IPS DF 4.7 (cell line): ENCODE measurements around the gene FOXO3B.
"Not testable (repeated sequence)": the region's sequence is repeated elsewhere in the genome, so short reads cannot be mapped to it uniquely, and the experiment has no call there.

Experiments used
- DNase-seq: peaks from one replicate; pipeline ENCODE4 v3.0.0-alpha.2; 2013; ENCODE audit warnings: low spot score; ENCODE audit errors: extremely low read depth

Gene FOXO3B

DNA sequence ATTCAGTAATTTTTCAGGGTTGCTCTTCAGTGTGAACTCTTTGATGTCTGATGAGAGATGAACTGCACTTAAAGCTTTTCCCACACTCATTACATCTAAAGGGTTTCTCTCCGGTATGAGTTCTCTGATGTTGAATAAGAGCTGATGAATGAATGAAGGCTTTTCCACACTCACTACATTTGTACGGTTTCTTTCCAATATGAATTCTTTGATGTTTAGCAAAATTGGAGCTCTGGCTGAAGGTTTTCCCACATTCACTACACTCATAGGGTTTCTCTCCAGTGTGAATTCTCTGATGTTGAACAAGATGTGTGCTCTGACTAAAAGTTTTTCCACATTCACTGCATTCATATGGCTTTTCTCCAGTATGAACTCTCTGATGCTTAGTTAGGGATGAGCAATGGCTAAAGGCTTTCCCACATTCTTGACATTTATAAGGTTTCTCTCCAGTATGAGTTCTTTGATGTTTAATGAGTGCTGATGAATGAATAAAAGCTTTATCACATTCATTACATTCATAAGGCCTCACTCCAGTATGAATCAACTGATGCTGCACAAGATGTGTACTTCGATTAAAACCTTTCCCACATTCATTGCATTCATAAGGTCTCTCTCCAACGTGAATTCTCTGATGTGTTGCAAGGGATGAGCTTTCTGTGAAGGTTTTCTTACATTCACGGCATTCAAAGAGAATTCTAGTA, 20.0 kb downstream of the FOXO3B start:
- not testable (repeated sequence) for DNase-seq

DNA sequence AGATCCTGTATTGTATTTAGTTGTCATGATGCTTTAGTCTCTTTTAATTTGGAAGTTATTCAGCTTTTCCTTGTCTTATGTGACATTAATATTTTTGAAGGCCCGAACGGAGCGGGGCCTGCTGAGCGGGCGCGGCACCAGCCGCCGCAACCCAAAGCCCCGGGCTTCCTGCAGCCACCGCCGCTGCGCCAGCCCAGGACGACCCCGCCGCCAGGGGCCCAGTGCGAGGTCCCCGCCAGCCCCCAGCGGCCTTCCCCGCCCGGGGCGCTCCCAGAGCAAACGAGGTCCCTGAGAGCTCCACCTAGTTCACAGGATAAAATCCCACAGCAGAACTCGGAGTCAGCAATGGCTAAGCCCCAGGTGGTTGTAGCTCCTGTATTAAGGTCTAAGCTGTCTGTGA, 32.0 kb downstream of the FOXO3B start:
- DNase-seq = not testable (repeated sequence)

DNA sequence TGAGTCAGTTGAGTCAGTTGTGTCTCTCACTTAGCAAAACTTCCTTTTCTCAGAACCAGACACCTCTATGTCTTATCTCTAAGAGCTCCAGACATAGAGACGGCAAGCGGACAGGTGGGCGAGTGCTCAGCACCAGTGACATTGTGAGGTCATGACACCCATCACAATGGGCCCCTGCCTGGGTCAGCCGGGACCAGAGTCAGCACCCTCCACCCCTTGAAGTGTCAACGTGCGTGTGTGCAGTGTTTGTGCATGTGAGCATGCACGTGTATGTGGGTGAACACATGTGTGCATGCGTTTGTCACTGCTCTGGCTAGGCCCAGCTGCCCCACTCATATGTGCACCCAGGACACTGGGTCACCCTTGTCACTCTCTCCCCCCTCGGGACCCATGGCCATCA, 37.8 kb downstream of the FOXO3B start, which contains the start of gene TBC1D28:
Gene TBC1D28, minus strand, starts transcription at position 101 of the 400 bp plus-strand sequence. CDS start 3,039 bp downstream, outside the sequence.
- DNase-seq = not testable (repeated sequence)

DNA sequence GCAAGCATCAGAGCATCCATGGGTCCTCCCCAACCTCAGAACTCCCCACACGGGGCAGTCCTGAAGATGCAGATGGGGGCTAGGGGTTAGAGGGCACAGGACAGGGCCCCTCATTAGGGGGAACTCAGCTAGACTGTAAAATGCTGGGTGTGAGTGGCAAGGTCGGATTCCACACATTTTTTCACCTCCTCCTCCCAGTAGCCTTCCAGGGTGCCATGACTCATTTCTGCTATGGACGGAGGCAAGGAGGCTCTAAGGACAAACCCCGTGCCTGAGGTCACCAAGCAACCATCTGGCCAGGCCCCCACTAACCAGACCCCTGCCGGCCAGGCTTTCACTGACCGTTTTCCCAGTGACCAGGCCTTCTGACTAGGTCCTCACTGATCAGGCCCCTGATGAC, 39.0 kb downstream of the FOXO3B start:
- DNase-seq = not testable (repeated sequence)

DNA sequence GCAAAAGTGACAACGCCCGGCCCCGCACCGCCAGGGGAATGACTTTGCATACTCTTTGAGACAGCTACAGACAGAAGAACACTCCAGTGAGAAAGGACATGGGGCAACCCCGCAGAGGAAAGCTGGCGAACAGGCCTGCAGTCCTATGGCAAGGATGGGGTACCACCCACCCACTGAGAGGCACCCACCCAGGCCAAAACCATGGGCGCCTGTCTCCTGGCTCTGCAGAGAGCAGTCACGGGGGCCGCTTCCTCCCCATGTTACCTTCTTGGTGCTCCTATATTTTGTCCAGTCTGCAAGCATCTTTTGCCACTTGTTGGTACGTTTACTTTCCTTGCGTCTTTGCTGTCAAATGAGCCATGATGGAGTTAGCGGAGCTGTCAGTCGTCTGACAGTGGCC, 43.8 kb downstream of the FOXO3B start:
- not testable (repeated sequence) for DNase-seq

DNA sequence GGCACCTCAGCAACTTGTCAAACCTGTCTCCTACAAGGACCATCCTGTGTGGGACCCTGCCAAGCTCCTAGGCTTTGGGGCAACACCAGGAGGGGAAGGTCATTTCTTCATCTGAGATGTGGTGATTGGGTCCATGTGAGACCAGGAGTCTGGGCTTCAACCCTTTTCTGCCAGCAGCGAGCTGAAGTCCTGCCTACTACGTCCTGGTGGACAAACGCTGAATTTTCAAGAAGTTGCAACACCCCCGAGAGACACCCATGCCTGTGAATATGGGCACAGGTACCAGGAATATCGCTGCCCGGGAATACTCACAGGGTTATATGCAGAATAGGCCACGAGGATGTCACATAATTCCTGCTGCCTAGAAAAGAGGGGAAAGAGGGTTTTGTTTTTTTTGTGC, 45.9 kb downstream of the FOXO3B start:
- not testable (repeated sequence) for DNase-seq

DNA sequence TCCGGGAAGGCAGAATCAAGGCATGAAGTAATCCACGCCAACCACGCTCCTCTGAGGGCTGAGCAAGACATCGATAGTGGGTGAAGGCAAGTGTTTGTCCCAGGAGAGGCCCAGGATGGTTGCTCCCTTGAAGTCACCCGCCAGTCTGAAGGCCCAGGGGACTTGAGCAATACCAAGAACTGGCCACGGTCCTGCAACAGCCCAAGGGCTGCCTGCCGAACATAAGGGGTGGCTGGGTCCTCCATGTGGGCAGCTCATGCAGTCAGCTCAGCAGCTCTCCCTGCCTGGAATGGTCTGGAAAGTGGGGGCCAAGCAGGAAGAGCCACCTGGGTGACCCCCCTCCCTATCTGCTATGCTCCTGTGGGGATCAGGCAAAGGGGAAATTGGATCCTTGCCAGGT, 46.3 kb downstream of the FOXO3B start:
- not testable (repeated sequence) for DNase-seq

DNA sequence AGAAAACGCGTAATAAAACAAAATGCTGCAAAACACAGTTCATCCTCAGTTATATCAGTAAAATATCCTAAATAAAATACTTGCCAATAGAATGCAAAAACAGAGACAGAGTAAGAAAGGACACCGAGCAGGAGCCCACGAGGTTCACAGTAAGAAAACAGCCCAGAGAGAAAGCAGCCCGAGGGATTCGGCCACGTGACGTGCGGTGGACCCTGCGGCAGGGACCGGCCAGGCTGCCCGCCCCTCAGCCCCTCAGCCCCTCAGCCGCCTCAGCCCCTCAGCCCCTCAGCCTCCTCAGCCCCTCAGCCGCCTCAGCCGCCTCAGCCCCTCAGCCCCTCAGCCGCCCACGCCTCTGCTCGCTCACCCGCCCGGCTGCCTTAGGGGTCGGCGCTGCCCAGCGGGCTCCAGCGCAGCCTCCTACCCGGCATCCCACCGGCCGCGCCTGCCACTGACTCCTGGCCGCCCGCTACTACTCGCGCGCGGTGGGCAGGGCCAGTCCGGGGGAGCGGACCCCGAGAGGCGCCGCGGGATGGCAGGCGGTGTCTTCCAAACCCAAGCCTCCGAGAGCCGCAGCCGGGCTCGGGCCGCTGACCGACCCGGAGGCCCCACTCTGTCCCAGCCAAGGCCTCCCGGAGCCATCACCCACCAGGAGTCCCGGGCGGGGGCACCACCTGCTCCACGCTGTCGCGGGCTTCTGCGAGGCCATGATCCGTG, 47.4 kb downstream of the FOXO3B start:
- not testable (repeated sequence) for DNase-seq
